H1 (cell line): ENCODE measurements around the gene DYNC2H1. TPM values are rescaled to one million over a fixed set of nuclear protein-coding genes. Genes with fewer than 3 reads are reported as not detected.

ENCODE experiments used
- EP300 ChIP-seq, 2 experiments: IDR thresholded peaks; 1 replicate in 1 of 2; 2 replicates in 1 of 2; pipeline ENCODE4 v1.6.1; 2011 to 2012; ENCODE audit warnings: low read depth in 2 of 2, low read length in 2 of 2, mild to moderate bottlenecking in 2 of 2, borderline replicate concordance in 1 of 2, inconsistent platforms in 1 of 2, moderate library complexity in 1 of 2
- polyA plus RNA-seq, 7 experiments: library from polyadenylated mRNA; depleted of rRNA in 3 of 7; stranded (reverse) in 5 of 7; unstranded in 2 of 7; fragments of >200 nt in 5 of 7; fragments of 200-250 nt in 2 of 7; gene quantifications; 1 replicate in 5 of 7; 2 replicates in 1 of 7; 4 replicates in 1 of 7; pipeline versions ENCODE4 v1.2.1 to v1.2.3, GENCODE V29; 2011 to 2013; ENCODE audit warnings: missing spikeins in 2 of 7, mixed read lengths in 2 of 7
- total RNA-seq: library from RNA; stranded (reverse); fragmentation: NEBNext Ultra II Directional; extraction: Animal tissue kit (Norgen Biotek cat#: 25700); gene quantifications from 2 replicates; pipeline ENCODE4 v1.2.1, GENCODE V29; 2021

The DYNC2H1 gene
- total and polyA plus RNA-seq, 2 of the 8 experiments (the other 6 are each of a cell fraction or from before 2014, with no cell fraction given), result 6.2 to 12.0 TPM

DNA sequence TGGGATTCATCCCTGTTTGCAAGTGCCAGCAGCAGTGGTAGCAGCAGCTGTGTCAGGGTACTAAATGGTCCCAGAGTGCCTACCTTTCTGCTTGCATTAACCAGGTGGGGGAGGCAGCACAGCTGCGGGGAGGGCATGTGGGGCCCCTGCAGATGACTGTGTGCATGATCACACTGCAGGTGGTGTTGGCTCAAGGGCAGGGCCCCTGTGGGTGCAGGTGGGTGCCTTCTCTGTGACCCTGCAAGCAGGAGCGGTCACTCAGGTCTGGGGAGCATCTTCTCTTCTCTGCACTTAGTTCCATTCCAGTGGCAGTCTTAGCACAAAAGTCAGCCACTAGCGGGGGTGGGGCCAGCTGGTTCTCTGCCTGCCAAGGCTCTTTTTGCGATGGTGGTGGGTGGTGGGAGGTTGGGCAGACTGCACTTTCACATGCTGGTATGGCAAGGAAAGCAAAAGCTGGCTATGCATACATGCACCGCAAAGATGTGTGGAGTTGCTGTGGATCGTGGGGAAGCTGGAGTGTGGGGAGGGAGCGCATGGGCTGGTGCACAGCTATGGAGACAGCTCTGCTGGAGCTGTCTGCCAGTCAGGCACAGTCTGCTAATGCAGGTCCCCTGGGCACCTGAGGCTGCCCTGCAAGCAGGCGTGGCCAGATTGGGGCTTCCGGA is 157.1 kb downstream of the DYNC2H1 start (continued):
- no peak for TF ChIP-seq EP300 (IDR thresholded peaks at IDR 0.05; ENCODE audit: borderline replicate concordance in 1 of 2, low read depth in 2 of 2, low read length in 2 of 2)
- TF ChIP-seq, all 59 proteins: peak for 0
